ENCODE results near the gene MIXL1. TPM values are rescaled to one million over a fixed set of nuclear protein-coding genes. Genes with fewer than 3 reads are reported as not detected.
A peak's percentile ranks its signal among the peaks of the same experiment; 100 is the strongest.

The MIXL1 gene
- total and polyA plus RNA-seq, 12 donors, result 0.06 to 0.27 TPM; not detected in 10

DNA sequence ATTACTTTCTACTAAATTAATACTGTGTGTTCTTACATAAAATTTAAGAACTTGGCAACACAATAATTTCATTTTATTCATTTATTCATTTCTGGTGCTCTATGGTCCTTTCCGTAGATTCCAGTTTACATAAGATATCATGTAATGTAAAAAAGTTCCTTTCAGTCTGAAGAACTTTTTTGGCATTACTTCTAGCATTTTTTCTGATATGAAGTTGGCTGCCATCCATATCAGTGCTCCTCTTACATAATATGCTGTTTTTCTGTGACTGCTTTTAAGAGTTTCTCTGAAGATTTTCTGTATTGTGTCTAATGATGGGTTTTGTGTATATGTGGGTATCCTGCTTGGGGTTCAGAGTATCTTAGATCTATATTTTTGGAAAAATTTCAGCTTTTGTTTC, 50.7 kb downstream of the MIXL1 start:
- H3K9me3 ChIP-seq (replicated peaks in 1 of 3), result no peaks in the 10 kb centered on the region
- DNase-seq, result peak in 1 of 7 donors; percentile 31
- no peaks in the 10 kb centered on the region for H3K36me3 ChIP-seq (replicated peaks in 1 of 2)
- H3K27ac ChIP-seq, result no peak overlapping the region
- H3K4me3 ChIP-seq, result no peak overlapping the region
- TF ChIP-seq CTCF (IDR thresholded peaks at IDR 0.05) (no peak), POLR2A (IDR thresholded peaks at IDR 0.05) (no peak)
- 34 to 53% (median 44%) methylated on average over 1 of the region's 1 CpG for WGBS, 4 donors
- intact Hi-C loops (cut with DNase I), result no loop called here
- H3K4me1 ChIP-seq (replicated peaks in 1 of 2), result no peaks in the 10 kb centered on the region
- no peaks in the 10 kb centered on the region for H3K27me3 ChIP-seq

- no peaks in the 10 kb centered on the region for H3K9me3 ChIP-seq (replicated peaks in 1 of 3)
- H3K4me3 ChIP-seq, result no peak overlapping the region
- H3K27ac ChIP-seq, result no peak overlapping the region
- no peaks in the 10 kb centered on the region for H3K27me3 ChIP-seq
- TF ChIP-seq CTCF (IDR thresholded peaks at IDR 0.05), result no peak
- TF ChIP-seq POLR2A (IDR thresholded peaks at IDR 0.05), result no peak
- no peak for DNase-seq
- no peaks in the 10 kb centered on the region for H3K36me3 ChIP-seq (replicated peaks in 1 of 2)
- 79 to 89% (median 87%) methylated on average over 3 of the region's 3 CpGs for WGBS, 4 donors
- H3K4me1 ChIP-seq (replicated peaks in 1 of 2), result no peaks in the 10 kb centered on the region
- intact Hi-C loops (cut with DNase I), result no loop called here
Measured at GRCh38 chr1:226276077-226276682, 52.7 kb downstream of the MIXL1 start.

Other genes with a start within 250 kb of the MIXL1 start
- 10 to 100 TPM; 11.4 to 32.9 (median 18.7) TPM for gene SDE2, start 224.3 kb upstream of the MIXL1 start, total RNA-seq
- gene SDE2, start 224.3 kb upstream of the MIXL1 start, polyA plus RNA-seq, result 10 to 100 TPM in 1 of 3 donors, 1 to 10 TPM in 2; 4.3 to 20.7 (median 4.9) TPM
- gene H3-3A, start 160.9 kb upstream of the MIXL1 start, total RNA-seq, result 100 to 1,000 TPM; 216 to 543 (median 373) TPM
- gene H3-3A, start 160.9 kb upstream of the MIXL1 start, polyA plus RNA-seq, result 100 to 1,000 TPM; 407 to 772 (median 547) TPM
- gene ACBD3, start 36.9 kb upstream of the MIXL1 start, total RNA-seq, result 10 to 100 TPM; 25.0 to 44.1 (median 34.5) TPM
- 10 to 100 TPM in 2 of 3 donors, 1 to 10 TPM in 1; 5.4 to 49.1 (median 11.3) TPM for gene ACBD3, start 36.9 kb upstream of the MIXL1 start, polyA plus RNA-seq
- 1 to 10 TPM in 7 of 9 donors, under 1 TPM in 2; 0.97 to 5.7 (median 2.3) TPM for gene LIN9, start 85.5 kb downstream of the MIXL1 start, total RNA-seq
- gene LIN9, start 85.5 kb downstream of the MIXL1 start, polyA plus RNA-seq, result 1 to 10 TPM; 1.2 to 2.3 (median 1.9) TPM
- 100 to 1,000 TPM in 4 of 9 donors, 10 to 100 TPM in 5; 56.0 to 150 (median 78.6) TPM for gene PARP1, start 184.4 kb downstream of the MIXL1 start, total RNA-seq
- 10 to 100 TPM; 15.3 to 66.1 (median 19.6) TPM for gene PARP1, start 184.4 kb downstream of the MIXL1 start, polyA plus RNA-seq

Measured in adrenal gland (tissue), 12 donors.